NCI-H69 (cell line): ENCODE results near the gene EXOC6B.

Experiments used
- DNase-seq: peaks from one replicate; lab custom pipeline; 2025; lab: John Stamatoyannopoulos, UW

Gene EXOC6B

DNA sequence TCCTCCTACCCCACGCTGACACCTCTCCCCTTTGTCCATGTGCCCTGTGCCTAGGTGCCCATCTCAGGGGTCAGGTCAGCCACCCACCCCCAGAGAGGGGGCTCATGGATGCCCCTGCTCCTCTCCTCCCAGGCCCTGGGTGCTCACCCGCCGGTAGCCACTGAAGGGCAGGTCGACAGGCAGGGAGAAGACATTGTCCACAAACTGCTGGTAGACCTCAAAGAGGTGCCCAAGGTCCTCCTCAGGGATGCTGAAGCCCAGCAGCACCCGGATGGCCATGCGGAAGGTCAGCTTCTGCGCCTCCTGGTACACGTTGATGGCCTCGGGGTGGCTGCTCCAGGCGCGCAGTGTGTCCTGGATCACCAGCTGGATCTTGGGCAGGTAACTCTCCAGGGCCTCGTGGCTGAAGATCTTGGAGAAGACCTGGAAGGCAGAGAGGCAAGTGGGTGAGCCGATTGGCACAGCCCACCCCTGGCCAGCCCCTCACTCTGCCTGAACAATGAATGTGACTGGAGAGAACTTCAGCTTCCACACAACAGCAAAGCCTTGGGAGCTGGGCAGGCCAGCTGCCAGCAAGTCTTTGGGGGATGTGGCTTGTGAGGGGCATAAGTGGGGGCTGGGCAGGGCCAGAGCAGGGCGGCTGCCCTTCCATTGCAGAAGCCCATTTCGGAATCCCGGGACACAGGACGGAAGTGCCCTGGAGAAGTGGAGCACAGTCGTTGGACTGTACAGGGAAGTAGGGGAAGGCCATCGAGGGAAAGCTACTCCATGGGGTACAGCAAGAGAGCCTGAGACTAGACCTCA lies 690.6 kb downstream of the EXOC6B start:
- DNase-seq, result no peak

DNA sequence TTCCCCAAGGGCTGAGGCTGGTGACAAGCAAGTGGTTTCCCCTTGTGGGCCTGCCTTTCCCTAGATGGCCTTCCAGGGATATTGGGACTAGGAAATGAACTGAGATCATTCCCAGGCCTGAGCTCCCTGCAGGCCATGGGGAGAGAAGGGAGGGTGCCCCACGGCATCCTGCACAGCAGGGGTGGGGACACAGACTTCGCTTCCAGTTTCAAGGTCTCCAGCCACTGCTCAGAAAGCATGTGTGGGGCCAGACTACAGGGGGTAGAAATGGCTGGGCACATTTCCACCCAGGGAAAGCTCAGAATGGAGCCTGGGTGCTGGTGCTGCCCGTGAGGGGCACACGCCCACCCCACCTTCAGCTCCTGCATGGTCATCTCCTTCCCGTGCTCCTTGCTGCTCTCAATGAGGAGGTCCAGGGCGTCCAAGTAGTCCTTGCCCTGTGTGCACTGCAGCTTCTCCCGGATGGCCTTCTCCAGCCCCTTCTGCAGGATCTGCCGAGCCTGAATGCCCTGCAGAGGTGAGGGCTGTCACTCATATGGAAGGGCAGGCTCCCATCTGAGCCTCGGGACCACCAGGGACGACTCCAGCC lies 691.3 kb downstream of the EXOC6B start:
- DNase-seq, result no peak

DNA sequence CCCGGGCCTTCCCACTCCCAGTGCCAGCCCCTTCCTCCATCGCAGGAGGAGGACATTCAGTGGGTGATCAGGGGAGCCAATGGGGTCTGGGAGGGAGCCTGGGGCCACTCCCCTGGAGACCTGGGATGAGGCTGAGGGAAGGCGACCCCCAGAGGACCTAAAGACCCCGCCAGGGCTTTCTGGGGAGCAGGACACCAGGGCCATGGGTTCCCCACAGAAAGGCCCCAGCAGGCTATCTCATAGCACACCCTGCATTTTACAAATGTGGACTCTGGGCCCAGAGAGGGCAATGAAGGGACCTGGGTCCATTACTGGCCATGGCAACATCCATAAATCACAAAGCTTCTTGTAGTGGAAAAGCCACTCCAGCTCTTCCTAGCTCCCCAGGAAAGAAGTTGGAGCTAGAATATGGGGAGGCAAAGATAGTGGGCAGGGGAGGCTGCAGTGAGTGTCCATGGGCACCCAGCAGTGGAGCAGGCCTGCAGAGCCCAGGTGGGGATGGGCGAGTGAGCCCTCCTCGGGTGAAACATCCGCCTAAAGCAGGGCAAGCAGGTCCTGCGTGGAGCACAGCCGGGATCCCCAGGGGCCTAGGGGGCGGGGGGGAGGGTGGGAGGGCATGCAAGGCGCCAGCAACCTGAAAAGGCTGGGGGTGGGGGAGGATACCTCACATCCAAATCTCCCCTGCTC lies 692.0 kb downstream of the EXOC6B start:
- no peak for DNase-seq

DNA sequence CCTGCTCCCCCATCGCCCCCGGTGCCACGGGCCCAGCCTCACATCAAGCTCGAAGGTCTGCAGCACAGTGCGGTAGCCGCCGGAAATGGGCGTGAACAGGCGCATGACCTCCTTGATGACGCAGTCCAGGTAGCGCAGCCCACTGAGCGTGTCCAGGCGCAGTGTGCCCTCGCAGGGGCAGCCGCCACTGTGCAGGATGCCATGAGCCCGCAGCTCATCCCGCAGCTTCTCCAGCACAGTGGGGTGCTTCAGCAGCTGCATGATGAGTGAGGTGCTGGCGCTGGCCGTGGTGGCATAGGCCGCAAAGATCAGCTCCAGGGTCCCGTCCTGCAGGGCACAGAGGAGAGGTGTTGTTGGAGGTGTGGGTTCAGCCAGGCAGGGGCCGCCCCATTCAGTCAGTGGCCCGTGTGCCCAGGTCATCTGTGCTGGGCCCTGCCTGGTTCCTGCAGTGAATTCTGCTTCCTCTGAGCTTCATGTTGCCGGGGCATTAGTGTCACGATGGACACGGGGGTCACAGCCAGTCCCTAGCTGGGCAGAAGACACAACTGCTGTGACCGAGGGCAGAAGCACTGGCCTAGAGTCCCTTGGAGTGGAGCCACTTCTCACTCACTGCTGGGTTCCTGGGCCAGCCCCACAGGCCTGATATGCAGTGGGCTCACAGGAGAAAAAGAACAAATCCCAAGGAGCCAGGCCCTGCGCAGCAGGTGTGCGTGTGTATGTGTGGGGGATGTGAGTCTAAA lies 692.7 kb downstream of the EXOC6B start:
- DNase-seq, result no peak

DNA sequence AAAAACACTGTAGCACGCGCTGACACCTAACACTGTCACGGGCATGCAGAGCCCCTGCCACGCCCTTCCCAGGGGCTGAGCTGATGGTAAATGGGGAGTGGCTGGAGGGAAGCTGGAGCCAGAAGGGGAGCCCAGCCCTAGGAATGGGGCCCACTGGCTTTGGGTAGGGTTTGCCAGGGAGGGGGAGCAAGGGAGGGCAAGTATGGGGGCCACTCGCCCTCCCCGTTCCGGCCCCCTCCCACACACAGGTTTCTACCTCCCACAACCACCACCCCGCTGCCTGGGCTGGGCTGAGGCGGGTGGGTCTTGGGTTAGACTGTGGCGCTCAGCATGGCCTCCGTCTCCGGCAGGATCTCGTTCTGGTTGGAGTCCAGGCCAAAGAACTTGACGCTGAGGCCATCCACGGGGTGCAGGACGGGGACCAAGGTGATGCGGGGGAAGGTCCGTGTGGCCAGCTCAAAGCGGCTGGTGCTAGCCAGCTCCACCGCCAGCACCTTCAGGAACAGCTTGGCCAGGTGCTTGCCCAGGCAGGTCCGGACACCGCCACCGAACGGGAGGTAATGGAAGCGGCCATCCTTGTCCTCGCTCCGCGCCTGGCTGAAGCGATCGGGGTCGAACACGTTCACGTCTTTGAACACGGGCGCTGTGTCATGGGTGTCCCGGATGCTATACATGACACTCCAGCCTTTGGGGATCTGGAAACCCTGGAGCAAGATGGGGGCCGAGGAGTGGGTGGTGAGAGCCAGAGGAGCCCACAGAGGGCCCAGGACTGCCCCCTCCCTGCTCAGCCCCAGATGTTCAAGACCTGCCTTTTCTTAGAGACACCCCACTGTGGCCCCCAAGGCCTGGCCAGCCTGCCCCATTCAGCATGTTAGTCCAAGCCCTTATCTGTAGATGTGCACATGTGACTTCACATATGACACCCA lies 693.7 kb downstream of the EXOC6B start:
- no peak for DNase-seq

DNA sequence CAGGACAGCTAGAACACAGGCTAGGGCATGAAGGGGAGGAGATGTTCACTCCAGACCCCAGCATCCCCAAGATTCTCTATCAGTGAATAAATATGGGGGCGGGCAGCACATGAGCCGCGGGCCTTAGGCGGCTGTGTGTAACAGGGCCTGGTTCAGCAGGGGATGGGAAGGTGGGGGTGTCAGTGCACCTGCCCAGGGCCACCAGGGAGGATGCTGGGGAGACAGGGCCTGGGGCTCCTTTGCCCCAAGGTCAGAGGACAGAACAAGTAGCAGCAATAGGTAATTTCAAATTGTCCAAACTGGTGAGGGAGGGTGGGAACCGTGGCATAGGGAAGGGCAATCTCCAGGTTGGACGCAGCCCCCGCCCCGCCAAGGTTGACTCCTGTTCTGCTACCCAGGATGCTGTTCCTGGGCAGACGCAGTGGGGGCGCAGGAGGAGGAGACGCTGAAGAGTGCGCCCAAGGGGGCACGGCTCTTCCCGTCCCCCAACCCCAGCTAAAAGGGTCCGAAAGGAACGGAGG lies 694.4 kb downstream of the EXOC6B start:
- DNase-seq, result no peak

DNA sequence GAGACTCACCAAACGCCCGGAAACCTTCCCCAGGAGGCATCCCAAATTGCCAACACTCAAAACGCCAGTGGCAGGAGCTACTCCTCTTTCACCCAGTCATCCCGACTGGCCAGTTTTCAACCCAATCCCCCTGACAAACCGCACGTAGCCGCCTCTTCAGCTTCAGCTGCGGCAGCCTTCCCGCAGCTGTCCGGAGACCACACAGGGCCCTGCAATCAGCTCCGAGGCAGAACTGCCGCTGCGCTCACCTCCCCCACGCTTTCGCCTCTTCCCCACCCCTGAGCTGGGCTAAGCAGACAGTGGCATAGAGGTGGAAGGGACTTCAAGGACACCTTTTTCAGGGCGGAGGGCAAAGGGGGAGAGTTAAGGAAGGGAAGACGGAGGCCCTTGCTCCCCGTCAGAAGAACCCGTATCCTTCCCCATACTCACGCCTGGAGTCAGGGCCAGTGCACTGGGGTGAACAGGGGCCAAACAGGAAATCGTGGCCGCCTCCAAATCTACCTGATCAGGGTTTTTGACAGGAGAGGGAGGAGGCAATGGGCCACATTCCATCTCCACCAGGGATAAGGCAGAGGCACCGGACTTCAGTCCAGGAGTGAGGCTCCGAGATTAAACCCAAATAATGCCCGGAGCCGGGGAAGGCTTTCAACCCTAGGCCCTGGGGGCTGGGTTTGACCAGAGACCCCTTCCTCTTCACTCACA lies 695.0 kb downstream of the EXOC6B start:
- DNase-seq, result no peak

DNA sequence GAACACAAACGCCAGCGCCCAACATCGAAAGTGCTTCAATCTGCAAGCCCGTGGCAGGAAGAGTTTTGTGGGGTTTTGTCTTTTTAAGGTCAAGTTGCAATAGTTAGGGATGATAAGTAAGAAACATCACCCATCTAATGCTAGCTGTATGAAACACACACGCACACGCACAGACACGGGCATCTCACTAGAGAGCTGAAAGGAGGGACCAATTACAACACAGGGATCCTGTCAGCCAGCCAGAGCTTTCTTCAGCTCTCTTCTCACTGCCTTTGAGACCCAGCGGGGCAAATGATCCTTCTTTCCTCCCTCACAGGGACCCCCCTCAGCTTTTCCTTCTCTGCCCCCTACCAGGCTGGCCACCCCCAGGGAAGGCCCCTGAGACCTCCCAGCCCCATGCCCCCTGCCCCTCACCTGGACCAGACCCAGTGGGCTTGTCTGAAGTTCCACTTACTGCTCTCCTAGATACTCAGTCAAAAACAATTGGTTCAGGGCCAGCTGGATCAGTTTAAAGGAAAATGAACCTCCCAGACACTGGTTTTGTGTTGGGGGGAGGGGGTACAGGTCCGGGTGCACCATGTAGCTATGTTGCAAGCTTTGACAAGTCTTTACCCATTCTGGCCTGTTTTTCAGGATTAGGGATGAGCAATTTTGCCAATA lies 696.0 kb downstream of the EXOC6B start:
- no peak for DNase-seq

DNA sequence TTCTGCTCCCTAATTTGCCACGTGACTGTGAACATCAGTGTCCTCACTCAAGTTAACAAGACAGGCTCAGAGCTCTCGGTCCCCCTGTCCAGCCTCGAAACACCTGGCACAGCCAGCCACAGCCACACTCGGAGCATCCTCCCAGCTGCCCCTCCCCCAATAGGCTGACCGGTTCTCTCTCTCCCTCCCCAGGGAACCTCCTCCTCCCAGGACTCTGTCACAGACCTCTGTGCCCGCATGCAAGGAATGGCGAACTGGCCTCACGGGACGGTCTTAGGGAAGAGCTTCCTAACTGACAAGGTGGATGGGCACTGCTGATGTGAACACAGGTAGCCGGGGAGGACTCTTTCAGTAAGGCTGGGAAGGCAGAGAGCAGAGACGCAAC lies 697.0 kb downstream of the EXOC6B start:
- DNase-seq, result no peak

DNA sequence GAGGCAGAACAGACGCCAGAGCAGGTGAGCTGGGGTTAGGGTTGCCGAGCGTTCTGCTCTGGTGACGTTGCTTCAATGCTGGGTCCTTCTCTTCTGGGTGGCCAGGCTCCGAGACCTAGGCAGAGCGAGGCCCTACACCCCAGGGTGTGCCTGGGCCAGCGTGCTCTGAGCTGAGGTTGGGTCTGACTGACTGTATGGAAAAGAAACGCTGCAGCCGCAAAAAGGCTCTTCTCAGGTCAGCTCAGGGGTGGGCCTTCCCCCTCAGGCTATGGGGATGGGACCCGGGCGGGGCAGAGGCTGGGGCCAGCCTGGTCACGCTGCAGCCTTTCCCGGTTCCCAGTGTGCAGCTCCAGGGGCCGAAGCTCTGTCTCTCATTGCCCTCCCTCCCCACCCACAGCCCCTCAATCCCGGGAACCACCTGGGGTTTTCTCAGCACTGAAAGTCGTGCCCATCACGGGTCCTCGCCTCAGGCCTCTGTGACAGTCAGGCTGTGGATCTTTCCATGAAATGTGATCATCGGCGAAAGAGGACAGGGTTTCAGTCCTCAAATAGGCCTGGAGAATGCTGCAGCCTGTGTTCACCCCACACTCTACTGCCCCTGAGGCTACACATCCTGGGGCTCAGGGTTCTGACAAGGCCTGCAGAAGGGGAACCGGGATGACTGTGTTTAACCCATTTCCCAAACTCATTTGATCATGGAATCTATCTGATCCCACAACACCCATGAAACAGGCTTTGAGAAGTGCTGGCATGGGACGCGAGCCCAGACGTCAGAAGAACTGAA lies 697.6 kb downstream of the EXOC6B start:
- no peak for DNase-seq

DNA sequence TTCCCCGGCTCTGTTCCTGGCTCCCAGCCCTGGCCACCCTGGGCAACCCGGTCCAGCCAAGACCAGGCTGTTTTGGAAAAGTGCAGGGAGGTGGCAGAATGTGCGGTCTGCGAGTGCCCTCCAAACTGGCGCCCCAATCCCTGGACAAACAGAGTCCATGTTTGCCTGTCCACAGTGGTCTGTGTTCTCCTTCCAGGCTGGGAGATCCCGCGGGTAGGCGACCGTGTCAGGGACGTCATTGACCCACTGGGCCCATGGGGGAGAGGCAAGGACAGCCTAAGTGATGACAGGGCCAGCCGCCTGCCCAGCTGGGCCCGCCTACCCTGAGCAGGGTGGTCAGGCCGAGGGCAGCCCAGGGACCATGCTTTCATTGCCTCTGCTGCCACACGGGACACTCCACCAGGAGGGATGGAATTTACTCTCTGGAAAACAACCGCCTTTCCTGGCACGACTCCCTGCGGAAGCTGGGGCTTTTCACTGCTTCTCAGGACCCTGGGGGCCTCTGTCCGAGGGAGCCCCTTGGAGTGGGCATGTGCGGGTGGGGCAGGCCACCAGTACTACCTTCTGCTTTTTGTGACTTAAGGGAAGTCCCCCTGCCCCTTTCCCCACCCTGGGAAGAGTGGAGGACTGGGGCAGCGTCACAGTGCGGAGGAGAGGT lies 698.3 kb downstream of the EXOC6B start:
- no peak for DNase-seq

DNA sequence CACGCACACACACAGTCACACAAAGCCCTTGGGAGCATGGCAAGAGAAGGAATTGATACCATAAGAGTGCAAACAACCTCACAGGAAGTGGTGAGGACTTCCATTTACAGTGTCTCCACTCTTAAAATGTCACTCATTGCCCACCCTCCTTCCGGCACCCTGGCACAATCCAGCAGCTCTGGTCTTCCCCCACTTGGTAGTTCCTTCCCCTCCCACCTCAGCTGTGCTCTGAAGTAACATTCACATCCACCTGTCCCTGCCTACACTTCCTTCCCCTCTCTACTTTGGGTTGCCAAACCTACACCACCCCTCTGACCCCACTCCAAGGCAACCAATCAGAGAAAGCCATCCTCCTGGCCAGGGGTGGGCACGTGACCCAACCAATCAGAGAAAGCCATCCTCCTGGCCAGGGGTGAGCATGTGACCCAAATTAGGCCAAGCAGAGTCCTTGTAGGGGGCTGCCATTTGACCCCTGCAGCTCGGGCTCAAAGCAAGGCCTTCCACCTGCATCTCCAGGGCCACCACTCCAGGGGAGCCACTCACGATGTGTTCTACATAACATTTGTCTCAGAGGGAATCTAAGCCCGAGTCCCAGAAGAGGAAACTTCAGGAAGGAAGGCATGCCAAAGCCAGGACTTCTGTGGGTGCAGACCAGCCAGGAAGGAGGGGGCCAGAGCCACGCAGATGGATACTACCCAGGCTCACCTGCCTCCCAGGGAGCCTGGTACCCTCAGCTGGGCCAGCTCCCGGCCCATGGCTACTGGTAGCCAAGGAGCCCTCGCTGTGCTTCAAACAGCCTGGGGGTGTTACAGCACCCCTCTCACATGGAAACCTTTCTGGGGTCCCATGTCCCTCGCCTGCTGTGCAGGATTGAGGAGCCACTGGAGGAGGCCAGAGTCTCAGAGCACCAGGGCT lies 699.4 kb downstream of the EXOC6B start:
- DNase-seq, result no peak
